ENCODE measurements around the gene HES6.
"Not testable (repeated sequence)": the region's sequence is repeated elsewhere in the genome, so short reads cannot be mapped to it uniquely, and the experiment has no call there.

HES6 gene

GRCh38 chr2:238274152-238274865 is 34.5 kb upstream of the HES6 start:
- no peak overlapping the region for H3K4me3 ChIP-seq (ENCODE audit: low read length)
- DNase-seq (ENCODE audit: low read depth, low spot score), result no peak

GRCh38 chr2:238273433-238273832 is 33.6 kb upstream of the HES6 start:
- DNase-seq (ENCODE audit: low read depth, low spot score); H3K4me3 ChIP-seq (ENCODE audit: low read length): not testable (repeated sequence)

GRCh38 chr2:238272156-238272555 is 32.3 kb upstream of the HES6 start:
- no peak for DNase-seq (ENCODE audit: low read depth, low spot score)
- no peak overlapping the region for H3K4me3 ChIP-seq (ENCODE audit: low read length)

GRCh38 chr2:238271686-238272085 is 31.8 kb upstream of the HES6 start:
- H3K4me3 ChIP-seq (ENCODE audit: low read length); DNase-seq (ENCODE audit: low read depth, low spot score): not testable (repeated sequence)

GRCh38 chr2:238271061-238271554 is 31.3 kb upstream of the HES6 start:
- no peak overlapping the region for H3K4me3 ChIP-seq (ENCODE audit: low read length)
- DNase-seq (ENCODE audit: low read depth, low spot score), result no peak

- no peak for DNase-seq (ENCODE audit: low read depth, low spot score)
Observed at GRCh38 chr2:238270606-238271005, 30.8 kb upstream of the HES6 start.

GRCh38 chr2:238269741-238270140 is 29.9 kb upstream of the HES6 start:
- no peak overlapping the region for H3K4me3 ChIP-seq (ENCODE audit: low read length)
- no peak for DNase-seq (ENCODE audit: low read depth, low spot score)

More at GRCh38 chr2:238270606-238271005, 30.8 kb upstream of the HES6 start:
- no peak overlapping the region for H3K4me3 ChIP-seq (ENCODE audit: low read length)

- H3K4me3 ChIP-seq (ENCODE audit: low read length), result no peak overlapping the region
- no peak for DNase-seq (ENCODE audit: low read depth, low spot score)
Observed at GRCh38 chr2:238267884-238268680, 28.2 kb upstream of the HES6 start.

- no peak overlapping the region for H3K4me3 ChIP-seq (ENCODE audit: low read length)
- no peak for DNase-seq (ENCODE audit: low read depth, low spot score)
Observed at GRCh38 chr2:238267341-238267710, 27.5 kb upstream of the HES6 start.

GRCh38 chr2:238265605-238266004 is 25.8 kb upstream of the HES6 start:
- H3K4me3 ChIP-seq (ENCODE audit: low read length), result no peak overlapping the region
- DNase-seq (ENCODE audit: low read depth, low spot score), result no peak

GRCh38 chr2:238264072-238264460 is 24.2 kb upstream of the HES6 start:
- no peak for DNase-seq (ENCODE audit: low read depth, low spot score)

GRCh38 chr2:238263204-238264071 is 23.6 kb upstream of the HES6 start:
- H3K4me3 ChIP-seq (ENCODE audit: low read length), result no peak overlapping the region
- peak; percentile 60 for DNase-seq (ENCODE audit: low read depth, low spot score)

More at GRCh38 chr2:238264072-238264460, 24.2 kb upstream of the HES6 start:
- no peak overlapping the region for H3K4me3 ChIP-seq (ENCODE audit: low read length)

GRCh38 chr2:238262496-238263122 is 22.8 kb upstream of the HES6 start:
- H3K4me3 ChIP-seq (ENCODE audit: low read length), result no peak overlapping the region
- no peak for DNase-seq (ENCODE audit: low read depth, low spot score)

GRCh38 chr2:238261718-238262375 is 22.0 kb upstream of the HES6 start:
- DNase-seq (ENCODE audit: low read depth, low spot score), result no peak

GRCh38 chr2:238260883-238261282 is 21.0 kb upstream of the HES6 start:
- DNase-seq (ENCODE audit: low read depth, low spot score), result no peak
- H3K4me3 ChIP-seq (ENCODE audit: low read length), result no peak overlapping the region

More at GRCh38 chr2:238261718-238262375, 22.0 kb upstream of the HES6 start:
- no peak overlapping the region for H3K4me3 ChIP-seq (ENCODE audit: low read length)

GRCh38 chr2:238259061-238260020 is 19.5 kb upstream of the HES6 start:
- no peak for DNase-seq (ENCODE audit: low read depth, low spot score)
- no peak overlapping the region for H3K4me3 ChIP-seq (ENCODE audit: low read length)
